ENCODE results near the gene XIRP1.
"Not testable (repeated sequence)": the region's sequence is repeated elsewhere in the genome, so short reads cannot be mapped to it uniquely, and the experiment has no call there.

Gene XIRP1

GRCh38 chr3:39173318-39174125 lies 18.9 kb downstream of the XIRP1 start:
- TF ChIP-seq CTCF (conservative IDR thresholded peaks at IDR 0.05; ENCODE audit: low read depth, low read length) = no peak

GRCh38 chr3:39171860-39172259 lies 20.5 kb downstream of the XIRP1 start:
- no peak for TF ChIP-seq CTCF (conservative IDR thresholded peaks at IDR 0.05; ENCODE audit: low read depth, low read length)
- H3K4me3 ChIP-seq (ENCODE audit: low read depth, low read length) = no peak overlapping the region
- DNase-seq (ENCODE audit: low read depth) = no peak

More at GRCh38 chr3:39173318-39174125, 18.9 kb downstream of the XIRP1 start:
- H3K4me3 ChIP-seq (ENCODE audit: low read depth, low read length) = no peak overlapping the region
- DNase-seq (ENCODE audit: low read depth) = no peak

GRCh38 chr3:39170877-39171276 lies 21.5 kb downstream of the XIRP1 start:
- not testable (repeated sequence) for DNase-seq (ENCODE audit: low read depth); H3K4me3 ChIP-seq (ENCODE audit: low read depth, low read length)

- no peak for TF ChIP-seq CTCF (conservative IDR thresholded peaks at IDR 0.05; ENCODE audit: low read depth, low read length)
- DNase-seq (ENCODE audit: low read depth) = no peak
- no peak overlapping the region for H3K4me3 ChIP-seq (ENCODE audit: low read depth, low read length)
These were observed 21.9 kb downstream of the XIRP1 start for GRCh38 chr3:39170461-39170860.

GRCh38 chr3:39169712-39170111 lies 22.7 kb downstream of the XIRP1 start:
- H3K4me3 ChIP-seq (ENCODE audit: low read depth, low read length) = no peak overlapping the region
- TF ChIP-seq CTCF (conservative IDR thresholded peaks at IDR 0.05; ENCODE audit: low read depth, low read length) = no peak
- no peak for DNase-seq (ENCODE audit: low read depth)

- no peak overlapping the region for H3K4me3 ChIP-seq (ENCODE audit: low read depth, low read length)
- DNase-seq (ENCODE audit: low read depth) = no peak
These were observed 24.1 kb downstream of the XIRP1 start for GRCh38 chr3:39168156-39168780.

More at GRCh38 chr3:39168156-39168780, 24.1 kb downstream of the XIRP1 start:
- TF ChIP-seq CTCF (conservative IDR thresholded peaks at IDR 0.05; ENCODE audit: low read depth, low read length) = no peak
